BE2C (cell line): Measurements from ENCODE around the gene PERP.

Source experiments
- DNase-seq: peaks from one replicate; pipeline ENCODE4 v3.0.0-alpha.2; 2020
- H3K27me3 ChIP-seq: fragments of 250-450 bp; sonication (Bioruptor Pico); 2 replicates; pipeline ENCODE4 v1.5.1; 2020; ENCODE audit warnings: mild to moderate bottlenecking
- H3K36me3 ChIP-seq: fragments of 250-450 bp; sonication (Bioruptor Pico); 2 replicates; pipeline ENCODE4 v1.5.1; 2020; ENCODE audit warnings: mild to moderate bottlenecking
- H3K4me1 ChIP-seq: fragments of 250-450 bp; sonication (Bioruptor Pico); 2 replicates; pipeline ENCODE4 v1.5.1; 2020
- H3K4me3 ChIP-seq: 2 replicates; pipeline ENCODE4 v1.5.1; 2011; ENCODE audit warnings: low read depth, low read length
- H3K9me3 ChIP-seq: fragments of 250-450 bp; sonication (Bioruptor Pico); 2 replicates; pipeline ENCODE4 v1.5.1; 2020
- TF ChIP-seq, protein P1 (sequence below): IDR thresholded peaks from 2 replicates; pipeline ENCODE4 v1.5.1; 2012; ENCODE audit warnings: mild to moderate bottlenecking, low read depth, low read length

The PERP gene

DNA sequence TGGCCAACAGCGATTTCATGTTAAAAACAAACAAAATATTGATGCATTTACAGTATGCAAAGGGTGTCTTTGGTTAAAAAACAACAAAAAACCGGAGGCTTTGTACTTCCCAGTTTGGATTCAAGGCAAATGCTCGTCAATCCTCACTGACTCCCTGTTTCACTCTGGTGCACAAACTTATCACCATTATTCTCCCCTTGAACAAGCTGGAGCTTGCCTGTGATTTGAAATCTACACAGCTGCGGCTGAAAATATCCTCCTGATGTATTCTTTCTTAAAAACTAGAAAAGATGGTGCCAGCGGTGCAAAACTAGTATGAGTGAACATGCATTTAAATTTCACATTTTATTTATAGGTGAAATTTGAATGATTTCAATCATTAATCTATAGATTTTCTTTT is 3.3 kb downstream of the PERP start:
- peaks cover 53% of the 10 kb centered on the region for H3K27me3 ChIP-seq
- no peaks in the 10 kb centered on the region; the same call in 1 of the 2 replicates for H3K9me3 ChIP-seq
- DNase-seq, result no peak
- no peak overlapping the region for H3K4me3 ChIP-seq
- H3K4me1 ChIP-seq, result no peaks in the 10 kb centered on the region
- no peaks in the 10 kb centered on the region for H3K36me3 ChIP-seq
- TF ChIP-seq, protein P1, sequence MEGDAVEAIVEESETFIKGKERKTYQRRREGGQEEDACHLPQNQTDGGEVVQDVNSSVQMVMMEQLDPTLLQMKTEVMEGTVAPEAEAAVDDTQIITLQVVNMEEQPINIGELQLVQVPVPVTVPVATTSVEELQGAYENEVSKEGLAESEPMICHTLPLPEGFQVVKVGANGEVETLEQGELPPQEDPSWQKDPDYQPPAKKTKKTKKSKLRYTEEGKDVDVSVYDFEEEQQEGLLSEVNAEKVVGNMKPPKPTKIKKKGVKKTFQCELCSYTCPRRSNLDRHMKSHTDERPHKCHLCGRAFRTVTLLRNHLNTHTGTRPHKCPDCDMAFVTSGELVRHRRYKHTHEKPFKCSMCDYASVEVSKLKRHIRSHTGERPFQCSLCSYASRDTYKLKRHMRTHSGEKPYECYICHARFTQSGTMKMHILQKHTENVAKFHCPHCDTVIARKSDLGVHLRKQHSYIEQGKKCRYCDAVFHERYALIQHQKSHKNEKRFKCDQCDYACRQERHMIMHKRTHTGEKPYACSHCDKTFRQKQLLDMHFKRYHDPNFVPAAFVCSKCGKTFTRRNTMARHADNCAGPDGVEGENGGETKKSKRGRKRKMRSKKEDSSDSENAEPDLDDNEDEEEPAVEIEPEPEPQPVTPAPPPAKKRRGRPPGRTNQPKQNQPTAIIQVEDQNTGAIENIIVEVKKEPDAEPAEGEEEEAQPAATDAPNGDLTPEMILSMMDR, result no peak

DNA sequence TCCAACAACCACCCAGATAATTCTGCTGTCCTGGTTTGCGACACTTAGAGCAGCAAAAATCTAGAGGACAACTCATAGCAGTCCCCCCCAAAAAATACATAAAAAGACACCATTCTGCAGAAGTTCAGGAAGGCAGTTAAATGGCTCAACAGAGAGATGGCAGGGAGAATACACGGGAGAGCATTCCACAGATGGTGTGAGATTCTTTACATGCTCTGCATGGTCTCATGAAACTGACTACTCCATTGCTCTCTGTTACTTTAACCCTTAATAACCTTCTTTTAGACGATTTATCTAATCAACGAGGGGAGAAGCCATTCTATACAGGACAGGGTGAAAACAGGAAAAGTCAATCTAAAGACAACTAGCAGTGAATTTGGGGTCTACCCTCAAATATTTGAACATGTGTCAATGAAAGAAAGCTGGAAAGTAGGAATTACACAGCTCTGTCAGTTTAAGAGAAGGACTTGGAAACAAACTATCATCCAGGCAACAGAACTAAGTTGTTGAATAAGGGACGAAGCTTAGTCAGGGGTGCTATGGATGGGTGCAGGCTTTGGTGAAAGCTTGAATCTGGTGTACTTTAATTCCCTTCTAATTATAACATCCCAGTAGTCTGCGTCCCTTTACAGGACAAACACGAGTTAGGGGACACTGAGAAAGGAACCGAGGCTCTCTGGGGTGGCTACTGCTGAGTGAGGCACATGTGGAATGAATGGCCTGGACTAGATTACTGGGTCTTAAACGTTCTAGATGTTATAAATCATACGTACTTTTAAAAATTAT is 5.1 kb downstream of the PERP start:
- no peak for DNase-seq
- Histone ChIP-seq H3K4me1 (no peaks in the 10 kb centered on the region), H3K36me3 (no peaks in the 10 kb centered on the region), H3K4me3 (no peak overlapping the region), H3K9me3 (no peaks in the 10 kb centered on the region; the same call in 1 of the 2 replicates), H3K27me3 (peaks cover 36% of the 10 kb centered on the region)
- TF ChIP-seq, protein P1, result no peak

- Histone ChIP-seq H3K4me1 (no peaks in the 10 kb centered on the region), H3K4me3 (no peak overlapping the region), H3K9me3 (no peaks in the 10 kb centered on the region; the same call in 1 of the 2 replicates), H3K27me3 (peaks cover 13% of the 10 kb centered on the region), H3K36me3 (no peaks in the 10 kb centered on the region)
- TF ChIP-seq, protein P1, result no peak
- DNase-seq, result no peak
These were observed 7.4 kb downstream of the PERP start for GRCh38 chr6:138099832-138100231.

DNA sequence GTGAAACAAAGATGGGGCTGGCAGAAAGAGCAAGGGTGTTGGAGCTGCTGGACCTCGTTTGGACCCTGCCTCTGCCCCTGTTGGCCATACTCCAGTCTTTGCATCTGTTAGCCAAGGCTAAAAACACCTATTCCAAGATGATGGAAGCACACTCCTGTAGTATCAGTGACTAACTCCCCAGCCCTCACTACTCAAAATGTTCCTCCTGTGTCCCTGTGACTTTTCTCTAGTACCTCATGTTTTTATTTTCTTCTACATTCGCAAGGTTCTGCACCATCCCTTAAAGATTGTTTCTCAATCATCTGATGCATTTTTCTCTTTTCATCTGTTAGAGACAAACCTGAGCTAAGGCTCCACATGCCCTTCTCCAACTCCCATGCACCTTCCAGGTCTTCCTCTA is 8.9 kb downstream of the PERP start:
- H3K36me3 ChIP-seq, result no peaks in the 10 kb centered on the region
- TF ChIP-seq, protein P1, result no peak
- H3K9me3 ChIP-seq, result no peaks in the 10 kb centered on the region
- H3K27me3 ChIP-seq, result no peaks in the 10 kb centered on the region; the same call in 1 of the 2 replicates
- no peaks in the 10 kb centered on the region for H3K4me1 ChIP-seq
- no peak overlapping the region for H3K4me3 ChIP-seq
- DNase-seq, result no peak

DNA sequence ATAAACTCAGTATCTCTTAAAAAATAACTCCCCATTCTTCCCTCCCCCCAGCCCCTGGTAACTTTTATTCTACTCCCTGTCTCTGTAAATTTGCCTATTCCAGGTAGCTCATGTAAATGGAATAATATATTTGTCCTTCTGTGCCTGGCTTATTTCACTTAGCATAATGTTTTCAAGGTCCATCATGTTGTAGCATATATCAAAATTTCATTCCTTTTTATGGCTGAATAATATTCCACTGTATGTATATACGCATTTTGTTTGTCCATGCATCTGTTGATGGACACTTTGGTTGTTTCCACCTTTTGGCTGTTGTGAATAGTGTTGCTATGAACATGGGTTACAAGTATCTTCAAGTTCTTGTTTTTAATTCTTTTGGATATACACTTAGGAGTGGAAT is 13.0 kb downstream of the PERP start:
- no peaks in the 10 kb centered on the region for H3K4me1 ChIP-seq
- H3K36me3 ChIP-seq, result no peaks in the 10 kb centered on the region
- TF ChIP-seq, protein P1, result no peak

DNA sequence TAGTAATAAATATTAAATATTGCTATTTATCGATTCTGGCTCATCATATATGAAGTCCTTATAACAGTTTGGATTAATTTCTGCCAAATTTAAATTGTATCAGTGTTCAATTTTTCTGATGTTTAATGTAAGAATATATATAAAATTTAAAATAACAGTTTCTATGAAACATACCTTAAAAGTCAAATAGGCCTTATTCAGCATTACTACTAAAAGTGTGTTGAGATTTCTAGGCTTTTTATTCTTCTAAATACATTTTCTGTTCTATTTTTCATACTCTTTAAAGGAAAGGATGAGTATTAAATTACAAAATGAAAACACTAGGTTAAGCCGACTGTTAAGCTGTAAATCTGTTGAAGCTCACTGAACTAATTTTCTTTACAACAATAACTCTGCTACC is 13.6 kb downstream of the PERP start:
- H3K4me3 ChIP-seq, result no peak overlapping the region
- H3K9me3 ChIP-seq, result no peaks in the 10 kb centered on the region
- TF ChIP-seq, protein P1, result no peak
- no peaks in the 10 kb centered on the region for H3K4me1 ChIP-seq
- H3K27me3 ChIP-seq, result no peaks in the 10 kb centered on the region
- no peak for DNase-seq
- no peaks in the 10 kb centered on the region for H3K36me3 ChIP-seq

More for the DNA sequence above, 13.0 kb downstream of the PERP start:
- no peak for DNase-seq
- no peak overlapping the region for H3K4me3 ChIP-seq
- no peaks in the 10 kb centered on the region for H3K9me3 ChIP-seq
- no peaks in the 10 kb centered on the region for H3K27me3 ChIP-seq
